ENCODE data around the gene CGGBP1.

Gene CGGBP1

GRCh38 chr3:88058581-88059379, at the start of gene CGGBP1, which contains the start of gene ZNF654:
Gene CGGBP1, minus strand, starts transcription at chr3:88059005. Its CDS starts 3,029 bp downstream, at chr3:88055976.
Gene ZNF654, plus strand, starts transcription at chr3:88059255. Its CDS starts 65 bp downstream, at chr3:88059320.
- DNase-seq = peak; percentile 97 to 100 (median 98)
- intact Hi-C loops (cut with DNase I) = loop anchor here (2.0 to 5.0 kb wide), 2 partner anchors 54 to 89 kb away; partner anchors contain the start of gene C3orf38

GRCh38 chr3:88105325-88105724, 46.5 kb upstream of the CGGBP1 start:
- no peak for DNase-seq
- intact Hi-C loops (cut with DNase I) = no loop called here

GRCh38 chr3:88101142-88101541, 42.3 kb upstream of the CGGBP1 start:
- intact Hi-C loops (cut with DNase I) = no loop called here
- DNase-seq = no peak

GRCh38 chr3:88093266-88093665, 34.5 kb upstream of the CGGBP1 start:
- no peak for DNase-seq
- intact Hi-C loops (cut with DNase I) = no loop called here

GRCh38 chr3:88092270-88092669, 33.5 kb upstream of the CGGBP1 start:
- intact Hi-C loops (cut with DNase I) = no loop called here
- DNase-seq = no peak

- DNase-seq = no peak
- intact Hi-C loops (cut with DNase I) = no loop called here
These were observed 31.9 kb upstream of the CGGBP1 start for GRCh38 chr3:88090681-88091080.

- intact Hi-C loops (cut with DNase I) = no loop called here
- DNase-seq = no peak
These were observed 25.3 kb upstream of the CGGBP1 start for GRCh38 chr3:88084097-88084501.

- intact Hi-C loops (cut with DNase I) = no loop called here
- DNase-seq = no peak
These were observed 24.0 kb upstream of the CGGBP1 start for GRCh38 chr3:88082854-88083253.

GRCh38 chr3:88078932-88079331, 20.1 kb upstream of the CGGBP1 start:
- intact Hi-C loops (cut with DNase I) = no loop called here
- DNase-seq = no peak

- intact Hi-C loops (cut with DNase I) = no loop called here
- DNase-seq = no peak
These were observed 17.9 kb upstream of the CGGBP1 start for GRCh38 chr3:88076712-88077111.

- intact Hi-C loops (cut with DNase I) = no loop called here
- DNase-seq = no peak
These were observed 16.7 kb upstream of the CGGBP1 start for GRCh38 chr3:88075497-88075896.

- no peak for DNase-seq
- intact Hi-C loops (cut with DNase I) = no loop called here
These were observed 16.3 kb upstream of the CGGBP1 start for GRCh38 chr3:88075072-88075471.

- intact Hi-C loops (cut with DNase I) = no loop called here
These were observed 2.9 kb upstream of the CGGBP1 start for GRCh38 chr3:88061746-88062145.

GRCh38 chr3:88059380-88060170, 770 bp upstream of the CGGBP1 start:
- peak in 3 of 10 donors; percentile 38 to 69 (median 45) for DNase-seq
- intact Hi-C loops (cut with DNase I) = loop anchor here (2.0 to 5.0 kb wide), 2 partner anchors 53 to 88 kb away; partner anchors contain the start of gene C3orf38

More at GRCh38 chr3:88061746-88062145, 2.9 kb upstream of the CGGBP1 start:
- DNase-seq = no peak

- no peak for DNase-seq
- intact Hi-C loops (cut with DNase I) = loop anchor here (2.0 to 5.0 kb wide), 2 partner anchors 55 to 89 kb away; partner anchors contain the start of gene C3orf38
These were observed 562 bp downstream of the CGGBP1 start for GRCh38 chr3:88058306-88058580.

GRCh38 chr3:88057630-88058305, 1.0 kb downstream of the CGGBP1 start:
- intact Hi-C loops (cut with DNase I) = loop anchor here (2.0 to 5.0 kb wide), 2 partner anchors 55 to 90 kb away; partner anchors contain the start of gene C3orf38
- DNase-seq = no peak

- intact Hi-C loops (cut with DNase I) = no loop called here
- no peak for DNase-seq
These were observed 12.0 kb downstream of the CGGBP1 start for GRCh38 chr3:88046766-88047165.

- intact Hi-C loops (cut with DNase I) = no loop called here
- DNase-seq = no peak
These were observed 14.4 kb downstream of the CGGBP1 start for GRCh38 chr3:88044411-88044810.

- no peak for DNase-seq
- intact Hi-C loops (cut with DNase I) = no loop called here
These were observed 17.8 kb downstream of the CGGBP1 start for GRCh38 chr3:88041005-88041404.

- no peak for DNase-seq
- intact Hi-C loops (cut with DNase I) = no loop called here
These were observed 18.3 kb downstream of the CGGBP1 start for GRCh38 chr3:88040529-88040928.

- intact Hi-C loops (cut with DNase I) = no loop called here
- no peak for DNase-seq
These were observed 20.2 kb downstream of the CGGBP1 start for GRCh38 chr3:88038566-88038965.

Data from posterior cingulate gyrus (tissue), 11 donors.